CD4-positive, alpha-beta T cell treated with Interleukin-4 for 1 hour (primary cell): ENCODE data around the gene NDUFS6.
"Not testable (repeated sequence)": the region's sequence is repeated elsewhere in the genome, so short reads cannot be mapped to it uniquely, and the experiment has no call there.

ENCODE experiments used
- DNase-seq, 2 donors: peaks; one replicate each; pipeline ENCODE4 v3.0.0-alpha.2; 2020 to 2022

NDUFS6 gene

DNA sequence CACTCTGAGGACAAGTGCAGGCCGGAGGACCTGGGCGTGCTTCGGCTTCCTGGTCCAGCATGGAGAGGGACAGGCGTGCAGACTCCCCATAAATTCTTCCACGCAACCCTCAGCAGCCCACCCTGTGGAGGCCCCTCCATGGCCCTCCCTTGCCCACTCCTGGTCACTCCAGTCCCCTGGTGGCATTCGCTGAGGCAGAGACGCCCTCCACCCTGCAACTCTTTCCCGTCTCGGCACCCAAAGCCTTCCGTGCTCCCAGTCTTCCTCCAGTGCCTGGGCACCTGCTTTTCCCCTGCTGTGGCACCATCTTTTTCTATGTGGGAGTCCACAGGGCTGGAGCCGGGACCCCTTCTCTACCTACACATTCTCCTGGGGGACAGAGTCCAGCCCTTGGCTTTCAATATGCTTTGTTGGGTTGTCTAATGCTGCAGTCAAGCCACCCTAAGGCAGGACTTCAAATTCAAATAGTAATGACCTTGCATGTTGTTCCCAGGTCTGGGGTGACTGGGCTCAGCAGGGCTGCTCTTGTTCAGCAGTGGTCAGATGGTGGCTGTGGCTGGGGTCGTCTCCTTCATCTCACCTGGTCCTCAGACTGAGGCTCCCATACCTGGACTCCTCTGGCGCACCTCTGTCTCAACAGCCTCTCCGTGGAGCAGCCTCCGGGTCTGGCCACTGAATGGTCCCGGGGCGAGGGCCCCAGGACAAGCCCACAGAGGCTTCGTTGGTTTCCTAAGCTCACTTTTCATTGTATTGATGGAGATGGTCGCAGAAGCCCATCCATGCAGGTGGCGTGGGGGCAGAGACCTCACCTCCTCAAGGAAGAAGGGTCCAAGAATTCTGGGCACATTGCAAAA lies 16.8 kb upstream of the NDUFS6 start:
- DNase-seq, result no peak

DNA sequence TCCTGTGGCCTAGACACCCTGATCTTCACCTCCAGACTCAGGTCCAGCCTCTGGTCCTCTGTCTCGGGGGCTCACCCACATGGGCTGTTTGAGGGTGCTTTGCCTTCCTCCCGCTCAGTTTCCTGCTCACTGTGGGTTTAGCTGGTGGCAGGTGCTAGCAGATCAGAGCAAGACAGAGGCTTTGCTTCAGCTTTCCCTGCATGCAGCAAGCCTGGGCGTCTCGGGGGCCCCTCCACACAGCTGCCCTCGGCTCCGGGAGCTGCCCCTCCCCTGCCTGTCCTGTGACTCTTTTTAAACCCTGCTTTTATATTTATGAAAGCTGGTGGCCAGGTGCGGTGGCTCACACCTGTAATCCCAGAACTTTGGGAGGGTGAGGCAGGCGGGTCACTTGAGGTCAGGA lies 16.1 kb upstream of the NDUFS6 start:
- DNase-seq, result no peak

DNA sequence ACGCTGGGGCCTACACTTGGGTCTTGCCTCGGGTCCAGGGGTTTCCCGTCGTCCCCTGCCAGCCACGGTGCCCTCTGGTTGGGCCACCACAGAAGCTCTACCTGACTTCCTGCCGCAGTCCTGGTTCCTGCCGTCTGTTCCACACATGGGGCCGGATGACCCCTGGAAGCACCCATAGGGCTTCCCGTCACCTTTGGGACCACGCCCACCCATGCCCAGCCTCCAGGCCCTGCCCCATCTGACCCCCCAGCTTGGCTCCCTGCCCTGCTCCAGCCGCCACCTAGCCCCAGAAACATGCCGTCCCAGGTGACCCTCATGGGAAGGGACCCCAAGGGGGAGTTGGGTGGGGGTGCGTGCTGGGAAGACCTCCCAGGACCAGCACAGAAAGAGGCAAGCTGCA lies 15.2 kb upstream of the NDUFS6 start:
- no peak for DNase-seq

DNA sequence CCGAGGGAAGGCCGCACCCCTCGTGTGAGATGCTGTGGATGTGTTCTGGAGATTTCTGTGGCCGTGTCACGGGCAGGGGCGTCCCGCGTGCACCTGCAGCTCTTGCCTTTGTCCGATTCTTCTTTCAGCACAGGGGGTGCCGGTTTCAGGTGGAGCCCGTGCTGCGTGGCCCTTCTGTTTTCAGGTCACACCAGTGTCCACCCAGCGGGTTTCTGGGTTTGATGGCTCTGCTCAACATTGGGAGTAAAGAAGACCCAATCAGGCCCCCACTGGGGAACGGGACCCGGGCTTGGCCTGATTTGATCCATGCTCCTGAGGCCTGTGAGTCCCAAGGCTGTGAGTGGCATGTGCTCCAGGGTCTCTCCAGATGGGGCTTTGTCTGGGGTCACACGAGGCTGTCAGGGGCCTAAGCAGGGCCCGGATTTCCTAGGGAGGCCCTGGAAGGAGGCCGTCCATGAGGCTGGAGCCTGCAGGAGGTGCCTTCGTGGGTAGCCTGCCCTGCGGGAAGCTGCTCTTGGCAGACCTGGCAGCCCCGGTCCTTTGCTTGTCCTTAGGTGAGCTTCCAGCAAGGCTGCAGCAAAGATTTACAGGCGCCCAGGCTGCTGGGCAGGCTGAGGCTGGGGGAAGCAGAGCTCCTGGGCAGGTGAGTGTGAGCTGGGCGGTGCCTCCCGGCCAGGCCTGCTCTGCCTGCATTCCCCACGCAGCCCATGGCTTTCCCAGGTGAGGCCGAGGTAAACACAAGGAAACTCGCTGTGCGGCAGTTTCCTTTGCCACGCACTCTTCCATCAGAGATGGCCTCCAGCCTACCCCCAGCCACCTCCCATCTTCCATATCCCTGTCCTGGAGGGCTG lies 14.4 kb upstream of the NDUFS6 start:
- no peak for DNase-seq

DNA sequence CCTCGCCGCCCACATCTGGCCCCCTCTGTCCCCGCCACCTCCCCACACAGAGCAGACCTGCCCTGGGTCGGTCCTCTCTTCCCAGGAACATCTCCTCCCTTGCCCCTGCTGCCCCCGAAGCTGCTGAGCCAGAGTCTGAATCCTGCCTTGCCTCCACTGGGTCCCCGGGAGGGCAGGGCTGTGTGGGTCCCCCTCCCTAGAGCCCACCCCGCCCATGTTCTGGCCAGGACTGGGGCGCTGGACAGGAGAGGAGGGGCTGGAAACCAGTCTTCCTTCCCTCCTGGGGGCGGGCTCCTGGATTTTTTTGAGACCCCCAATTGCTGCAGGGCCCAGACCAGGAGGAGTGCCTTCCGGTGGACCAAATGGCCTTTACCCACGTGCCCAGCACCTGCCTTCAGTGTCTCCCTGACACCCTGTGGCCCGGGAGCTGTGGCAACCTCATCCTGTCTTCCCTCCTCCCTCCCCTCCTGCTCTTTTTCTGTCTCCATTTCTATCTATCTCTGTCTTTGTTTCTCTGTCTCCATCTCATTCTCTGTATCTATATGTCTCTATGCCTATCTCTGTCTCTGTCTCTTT lies 13.6 kb upstream of the NDUFS6 start:
- no peak for DNase-seq

DNA sequence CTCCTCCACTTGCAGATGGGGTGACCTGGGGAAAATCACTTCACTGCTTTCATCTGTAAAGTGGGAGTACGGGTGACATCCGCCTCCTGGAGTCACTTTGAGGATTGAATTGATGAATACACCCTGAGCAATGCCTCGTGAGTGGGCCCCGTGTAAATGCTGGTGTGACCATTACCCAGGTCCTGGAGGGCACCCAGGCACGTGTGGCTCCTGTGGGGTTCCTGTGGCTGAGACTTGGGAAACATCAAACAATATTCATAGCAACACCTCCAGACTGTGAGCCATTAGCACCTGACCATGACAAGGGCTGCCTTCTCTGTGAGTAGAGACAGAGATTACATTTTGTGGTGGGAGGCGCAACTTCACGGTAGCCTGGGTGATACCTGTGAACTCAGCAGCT lies 13.0 kb upstream of the NDUFS6 start:
- no peak for DNase-seq

DNA sequence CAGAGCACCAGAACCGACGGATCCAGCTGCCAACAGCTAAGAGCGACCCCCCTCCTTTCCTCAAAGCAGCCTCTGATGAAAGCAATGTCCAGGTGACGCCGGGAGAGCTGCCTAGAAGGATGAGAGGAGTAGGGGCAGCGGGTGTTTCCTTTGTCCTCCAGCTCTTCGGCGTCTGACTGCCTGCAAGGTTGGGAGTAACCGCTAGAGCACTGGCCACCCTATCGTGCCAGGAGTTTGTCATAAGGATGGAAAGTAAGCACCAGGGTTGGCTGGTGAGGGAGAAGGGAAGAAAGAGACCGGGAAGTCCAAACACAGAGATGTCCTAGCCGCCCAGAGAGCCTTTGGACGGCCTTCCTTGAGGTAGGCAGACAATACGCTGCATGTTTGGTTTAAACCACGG lies 12.4 kb upstream of the NDUFS6 start:
- no peak for DNase-seq

DNA sequence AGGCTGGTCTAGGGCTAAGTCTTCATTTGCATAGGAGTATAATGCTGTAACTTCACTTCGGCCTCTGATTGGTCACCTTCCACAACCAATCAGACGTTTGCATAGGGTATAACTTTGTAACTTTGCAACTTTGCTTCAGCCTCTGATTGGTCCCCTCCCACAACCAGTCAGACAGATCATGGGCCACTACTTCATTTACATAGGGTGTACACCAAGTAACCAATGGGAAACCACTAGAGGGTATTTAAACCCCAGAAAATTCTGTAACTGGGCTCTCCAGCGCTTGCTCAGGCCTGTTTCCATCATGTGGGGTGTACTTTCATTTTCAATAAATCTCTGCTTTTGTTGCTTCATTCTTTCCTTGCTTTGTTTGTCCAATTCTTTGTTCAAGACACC lies 11.8 kb upstream of the NDUFS6 start:
- DNase-seq, result peak in 1 of 2 donors; percentile 25

DNA sequence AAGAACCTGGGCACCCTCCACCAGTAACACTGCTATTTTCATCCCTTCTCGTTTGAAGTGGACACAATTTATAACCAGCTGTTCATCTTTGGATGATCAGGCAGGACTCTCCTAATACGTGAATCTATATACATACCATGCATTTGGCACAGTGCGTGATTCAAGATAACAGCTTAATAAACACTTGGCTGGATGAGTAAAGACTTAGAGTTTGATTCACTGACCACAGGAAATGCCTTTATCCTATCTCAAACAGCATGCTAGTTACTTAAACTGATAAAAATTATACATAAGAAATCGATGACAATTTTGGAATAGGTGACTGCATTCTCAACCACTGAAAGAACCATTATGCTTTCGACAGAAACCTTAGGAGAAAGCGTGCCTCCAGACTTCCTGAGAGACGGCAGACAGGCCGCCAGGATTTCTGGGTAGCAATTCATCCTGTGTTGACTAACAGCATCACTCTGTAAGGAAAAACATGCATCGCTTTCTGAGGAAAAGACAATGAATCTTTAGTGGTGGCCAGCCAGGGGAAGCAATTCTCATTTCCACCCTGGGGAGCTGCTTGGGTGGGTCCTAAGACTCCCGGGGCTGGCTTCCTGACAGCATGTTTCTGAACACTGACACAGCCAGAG lies 11.3 kb upstream of the NDUFS6 start:
- no peak for DNase-seq

DNA sequence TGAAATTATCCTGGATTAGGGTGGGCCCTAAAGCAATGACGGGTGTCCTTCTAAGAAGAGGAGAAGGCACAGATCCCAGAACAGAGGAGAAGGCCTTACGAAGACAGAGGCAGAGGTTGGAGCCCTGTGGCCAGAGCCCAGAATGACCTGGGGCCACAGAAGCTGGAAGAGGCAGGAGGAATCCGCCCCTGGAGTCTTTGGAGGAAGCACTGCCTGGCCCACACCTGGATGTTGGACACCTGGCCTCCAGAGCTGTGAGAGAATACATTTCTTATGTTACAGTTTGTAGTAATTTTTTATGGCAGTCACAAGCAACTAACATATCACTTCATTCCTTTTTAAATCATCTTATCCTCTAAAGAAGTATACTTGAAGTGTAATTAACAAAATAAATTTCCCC lies 10.0 kb upstream of the NDUFS6 start:
- DNase-seq, result no peak

DNA sequence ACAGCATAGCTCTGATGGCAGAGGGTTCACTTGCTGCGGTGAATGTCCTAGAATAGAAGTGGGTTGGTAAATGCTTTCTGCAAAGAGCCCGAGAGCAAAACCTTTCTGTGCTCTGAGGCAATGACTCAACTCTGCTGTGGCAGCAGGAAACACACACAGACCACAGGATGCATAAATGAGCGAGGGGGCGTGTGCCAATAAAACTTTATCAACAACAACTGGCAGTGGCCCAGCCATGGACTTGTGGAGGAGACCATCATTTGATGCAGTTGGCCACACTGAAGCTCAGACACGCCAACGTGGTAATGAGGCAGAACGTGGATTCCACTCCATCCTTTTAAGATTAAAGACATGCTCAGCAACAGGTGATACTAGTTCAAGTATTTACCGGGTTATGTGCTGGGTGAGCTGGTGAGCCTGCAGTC lies 8.4 kb upstream of the NDUFS6 start:
- DNase-seq, result peak; percentile 77 to 87

DNA sequence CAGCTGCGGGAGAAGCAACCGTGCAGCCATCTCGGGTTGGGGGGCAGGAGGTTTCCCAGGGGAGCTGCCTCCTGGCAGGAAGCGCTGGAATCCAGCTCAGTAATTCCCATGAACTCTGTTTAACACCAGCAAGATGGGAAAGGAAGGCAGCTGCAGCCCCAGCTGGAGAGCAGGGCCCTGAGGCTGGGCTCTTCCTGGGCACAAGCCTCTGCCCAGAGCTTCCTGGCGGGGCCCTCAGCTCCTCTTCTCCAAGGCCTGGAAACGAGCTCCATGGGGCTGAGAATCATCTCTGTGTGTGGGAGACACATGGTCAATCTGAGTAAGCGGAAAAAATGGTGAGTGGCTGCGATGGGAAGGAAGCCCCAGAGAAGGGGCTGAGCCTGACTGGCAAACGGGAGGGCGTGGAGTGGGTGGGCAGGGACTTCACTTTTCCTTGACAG lies 7.9 kb upstream of the NDUFS6 start:
- DNase-seq, result no peak

DNA sequence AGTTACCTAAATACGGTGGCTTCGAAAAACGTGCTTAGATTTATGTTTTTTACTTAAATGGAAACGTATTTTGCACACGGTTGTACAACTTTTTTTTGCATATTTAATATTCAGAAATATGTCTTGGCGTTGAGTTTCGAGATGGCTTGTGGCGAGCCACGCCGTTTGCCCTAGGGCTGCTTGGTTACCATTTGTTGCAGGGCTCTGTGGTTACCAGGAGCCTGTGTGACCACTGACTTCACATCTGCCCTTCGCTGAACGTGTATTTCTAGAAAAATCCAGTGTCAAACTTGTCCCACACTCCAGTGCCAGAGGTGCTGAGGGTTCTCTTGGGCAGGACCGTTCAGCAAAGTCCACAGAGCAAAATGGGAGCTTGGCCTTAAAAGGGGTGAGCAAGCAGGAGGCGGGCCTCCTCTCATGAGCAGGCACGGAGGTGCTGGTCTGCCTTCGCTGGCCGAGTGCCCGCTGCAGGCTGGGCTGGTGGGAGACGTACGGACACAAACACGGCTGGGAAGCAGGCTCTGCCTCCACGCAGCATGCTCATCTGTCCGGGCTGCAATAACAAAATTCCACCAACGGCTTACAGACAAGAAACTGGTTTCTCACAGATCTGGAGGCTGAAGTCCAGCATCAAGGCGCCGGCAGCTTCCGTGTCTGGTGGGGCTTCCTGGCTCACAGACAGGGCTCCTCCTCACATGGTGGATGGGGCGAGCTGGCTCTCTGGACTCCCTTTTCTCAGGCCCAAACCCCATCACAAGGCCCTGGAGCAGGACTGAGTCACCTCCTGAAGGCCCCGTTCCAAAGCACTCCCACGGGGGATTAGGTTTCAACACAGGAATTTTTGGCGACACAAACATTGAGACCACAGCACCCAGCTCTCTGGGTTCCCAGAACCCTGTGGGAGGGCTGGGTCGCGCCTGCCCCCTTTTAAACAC lies 7.0 kb upstream of the NDUFS6 start:
- DNase-seq, result no peak

DNA sequence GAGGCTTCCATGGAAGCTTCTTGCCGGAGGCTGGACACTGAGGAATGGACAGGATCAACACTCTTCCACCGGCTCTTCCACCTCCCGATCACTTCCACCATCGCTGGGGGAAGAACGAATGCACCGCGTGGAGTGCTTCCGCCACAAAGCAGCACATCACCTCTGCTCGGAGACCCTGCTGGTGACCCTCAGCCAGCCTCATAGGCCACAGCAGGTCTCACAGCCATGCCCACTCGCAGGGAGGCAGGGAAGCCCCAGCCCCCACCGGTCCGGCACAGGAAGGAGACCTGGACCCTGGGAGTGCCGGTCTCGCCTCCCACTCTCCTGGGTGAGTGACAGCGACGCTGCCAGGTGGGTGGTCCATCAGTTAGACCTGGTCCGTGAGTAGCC lies 6.3 kb upstream of the NDUFS6 start:
- no peak for DNase-seq

DNA sequence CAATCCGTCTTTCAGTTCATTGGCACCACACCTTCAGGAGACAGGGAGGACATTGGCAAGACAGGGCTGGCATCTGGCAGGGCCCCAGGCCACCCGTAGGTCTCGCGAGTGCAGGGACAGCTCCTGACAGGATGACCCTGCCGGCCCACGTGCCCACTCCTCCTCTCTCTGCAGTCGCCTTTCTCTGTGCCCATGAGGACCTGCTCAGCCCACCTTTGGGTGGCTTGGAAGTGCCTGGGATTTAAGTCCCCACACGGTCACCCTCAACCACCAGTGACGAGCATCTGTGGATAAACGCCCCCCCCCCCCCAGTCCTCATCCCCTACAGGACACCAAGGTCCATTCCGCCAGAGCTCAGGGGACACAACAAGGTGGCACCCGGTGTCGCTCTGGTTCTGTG lies 5.7 kb upstream of the NDUFS6 start:
- DNase-seq, result no peak

DNA sequence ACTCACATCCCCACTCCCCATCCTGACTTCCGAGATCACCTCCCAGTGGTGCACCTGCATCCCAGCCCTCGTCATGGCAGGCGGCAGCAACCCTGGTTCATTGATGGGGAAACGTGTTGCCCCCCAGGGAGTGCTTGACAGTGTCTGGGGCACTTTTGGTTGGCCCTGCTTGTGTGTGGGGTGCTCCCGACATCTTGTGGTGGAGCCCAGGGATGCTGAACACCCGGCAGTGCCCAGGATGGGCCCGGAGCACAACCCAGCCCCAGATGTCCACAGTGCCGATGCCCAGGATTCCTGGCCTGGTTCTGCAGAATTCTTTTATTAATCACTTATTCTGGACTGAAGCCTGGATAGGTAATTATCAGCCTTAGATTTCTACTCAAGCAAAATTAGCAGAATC lies 5.3 kb upstream of the NDUFS6 start:
- no peak for DNase-seq

DNA sequence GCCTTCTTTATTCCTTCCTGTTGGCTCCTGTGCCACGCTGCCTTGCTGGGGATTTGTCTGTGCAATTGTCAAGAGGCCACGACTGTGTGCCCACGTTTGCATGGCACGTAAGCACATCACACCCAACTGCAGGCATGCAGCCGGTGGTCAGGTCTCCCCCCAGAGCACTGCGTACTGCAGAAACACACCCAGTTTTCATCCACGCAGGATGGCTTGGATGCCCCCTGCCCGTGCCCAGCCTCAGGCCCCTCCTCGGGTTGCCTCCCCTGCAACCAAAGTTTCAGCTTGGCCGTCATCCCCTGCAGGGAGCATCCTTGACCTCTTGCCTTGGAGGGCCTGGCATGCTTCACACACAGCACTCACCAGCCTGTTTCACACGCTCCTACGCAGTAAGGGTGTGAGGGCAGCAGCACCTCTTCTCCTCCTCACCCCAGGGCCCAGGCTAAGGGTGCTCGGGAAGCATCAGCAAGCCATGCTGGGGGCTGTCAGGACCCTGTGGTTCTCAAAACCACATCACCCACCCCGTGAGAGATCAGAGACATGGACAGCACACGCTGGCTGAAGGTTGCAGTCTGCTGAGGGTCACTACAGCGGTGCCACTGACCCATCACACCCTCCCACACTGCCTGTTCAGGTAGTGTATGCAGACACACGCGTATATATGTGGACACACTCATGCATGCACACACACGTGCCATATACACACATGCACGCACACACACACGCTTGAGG lies 4.7 kb upstream of the NDUFS6 start:
- no peak for DNase-seq

DNA sequence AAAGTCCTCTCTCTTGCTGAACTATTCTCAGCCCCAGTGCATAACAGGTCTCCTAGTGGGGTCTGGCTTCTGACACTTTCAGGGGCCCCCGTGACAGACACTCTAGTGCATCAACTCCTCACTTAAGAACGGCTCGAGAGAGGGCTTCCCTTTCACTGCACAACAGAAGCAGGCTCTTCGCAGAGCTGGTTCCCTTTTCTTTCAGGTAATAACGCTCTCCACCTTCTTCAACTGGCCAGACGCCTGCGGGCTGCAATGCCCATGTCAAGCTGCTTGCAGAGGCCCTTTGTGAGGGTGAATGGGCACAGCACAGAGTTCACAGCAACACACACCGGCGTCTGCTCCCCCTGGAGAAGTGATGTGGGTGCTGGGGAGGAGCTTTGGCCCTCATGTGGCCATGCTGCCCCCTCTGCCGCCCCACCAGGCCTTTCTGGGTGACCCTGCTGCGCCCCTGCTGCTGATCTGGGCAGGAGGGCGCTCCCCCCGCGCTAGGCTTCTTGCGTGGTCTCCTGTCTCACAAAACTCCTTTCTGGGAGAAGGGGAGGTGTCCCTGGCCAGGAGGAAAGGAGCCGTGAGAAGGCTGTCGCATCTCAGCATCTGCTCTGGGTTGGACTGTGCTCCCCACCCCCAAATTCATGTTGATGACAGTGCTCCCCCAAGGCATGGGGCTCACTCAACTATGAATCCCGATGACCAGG lies 4.0 kb upstream of the NDUFS6 start:
- DNase-seq, result no peak

DNA sequence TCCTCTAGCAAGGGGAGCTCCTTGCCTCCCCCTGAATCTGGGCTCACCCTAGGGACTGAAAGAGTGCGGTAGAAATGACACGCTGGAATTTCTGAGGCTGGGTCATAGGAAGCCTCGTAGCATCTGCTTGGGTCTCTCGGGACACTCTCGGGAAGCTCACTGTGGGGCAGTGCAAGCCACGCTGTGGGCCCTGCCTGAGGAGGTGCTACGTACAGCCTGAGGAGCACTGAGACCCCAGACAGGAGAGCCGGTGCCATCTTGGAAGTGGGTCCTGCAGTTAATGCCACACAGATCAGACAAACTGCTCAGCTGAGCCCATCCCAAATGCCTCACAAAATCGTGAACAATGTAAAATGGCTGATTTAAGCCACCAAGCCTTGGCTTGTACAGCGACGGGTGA lies 3.4 kb upstream of the NDUFS6 start:
- no peak for DNase-seq

DNA sequence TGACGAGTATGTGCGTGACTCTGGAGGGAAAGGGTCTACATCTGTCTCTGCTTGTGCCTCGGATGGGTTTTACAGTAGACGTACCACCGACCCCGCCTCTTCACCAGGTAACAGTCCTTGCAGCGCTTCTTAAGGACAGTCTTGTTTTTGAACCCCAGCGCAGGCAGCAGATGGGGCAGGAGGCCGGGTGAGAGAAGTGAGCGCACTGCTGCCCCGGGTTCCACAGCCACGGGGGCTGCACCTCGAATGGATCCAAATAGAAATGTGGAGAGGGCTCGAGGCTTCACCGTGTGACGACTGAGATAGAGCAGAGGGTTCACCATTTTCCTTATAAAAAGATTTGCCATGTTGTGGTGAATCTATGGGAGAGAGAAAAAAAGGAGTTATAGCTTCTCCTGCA lies 2.6 kb upstream of the NDUFS6 start:
- not testable (repeated sequence) for DNase-seq

DNA sequence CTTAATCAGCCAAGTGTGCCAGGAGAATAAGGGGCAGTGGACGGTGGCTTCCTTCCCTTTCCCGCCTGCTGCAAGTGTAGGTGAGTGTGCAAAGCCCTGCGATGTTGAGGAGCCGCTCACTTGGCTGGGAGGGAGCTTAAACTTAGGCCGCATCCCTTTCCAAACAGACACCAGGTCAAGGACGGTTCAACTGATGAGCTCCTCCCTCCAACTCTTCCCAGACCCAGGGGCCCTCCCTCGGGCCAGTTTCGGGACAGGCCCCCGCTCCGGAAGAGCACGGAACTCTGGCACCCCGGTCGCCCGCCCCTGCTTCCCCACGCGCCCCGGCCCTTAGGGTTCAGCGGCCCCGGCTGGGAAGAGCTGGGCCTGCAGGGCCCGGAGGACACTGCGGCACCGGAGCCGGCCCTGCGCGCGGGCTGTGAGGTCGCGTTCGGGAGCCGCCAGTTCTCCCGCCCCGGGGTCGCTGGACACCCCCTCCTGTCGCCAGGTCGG lies 2.1 kb upstream of the NDUFS6 start:
- DNase-seq, result no peak
